OCI-M1 (cell line): ENCODE measurements around the gene KRTAP20-3.

Source experiments
- DNase-seq: peaks from one replicate; lab custom pipeline; 2025; lab: John Stamatoyannopoulos, UW

KRTAP20-3 gene

DNA sequence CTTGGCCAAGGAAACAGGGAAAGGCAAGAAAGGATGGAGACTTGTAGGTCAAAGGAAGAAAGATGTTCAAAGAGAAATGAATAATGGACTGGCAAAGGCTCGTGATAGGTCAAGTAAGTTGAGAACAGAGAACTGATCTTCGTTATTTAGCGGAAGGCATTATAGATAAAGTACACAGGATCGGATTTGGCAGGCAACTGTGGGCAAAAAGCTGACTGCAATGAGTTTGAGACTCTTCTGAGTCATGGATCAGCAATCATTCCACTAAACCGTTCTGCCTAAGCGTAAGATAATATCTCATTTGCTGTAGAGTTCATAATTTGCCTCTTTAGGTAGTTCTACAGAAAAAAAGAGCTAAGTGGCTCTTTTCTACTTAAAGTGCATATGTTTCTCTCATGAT, 41.8 kb downstream of the KRTAP20-3 start:
- DNase-seq: no peak

GRCh38 chr21:30689822-30690221, 47.2 kb downstream of the KRTAP20-3 start:
- no peak for DNase-seq
